HepG2 (cell line): Measurements from ENCODE around the gene TLCD3B. TPM values are rescaled to one million over a fixed set of nuclear protein-coding genes. Genes with fewer than 3 reads are reported as not detected.
A peak's percentile ranks its signal among the peaks of the same experiment; 100 is the strongest.

Experiments
- EEA1 ChIP-seq: sonication (generic); formaldehyde crosslinking; IDR thresholded peaks from 2 replicates; pipeline ENCODE4 v1.5.1; 2020; ENCODE audit warnings: mild to moderate bottlenecking, missing genetic modification reagents, borderline replicate concordance
- GABPB1 ChIP-seq: IDR thresholded peaks from 2 replicates; pipeline ENCODE4 v1.6.1; 2016; ENCODE audit warnings: mild to moderate bottlenecking, missing genetic modification reagents, moderate library complexity, missing compliant biosample characterization
- HDAC6 ChIP-seq: fragments of 200-600 bp; sonication (generic); IDR thresholded peaks from 2 replicates; pipeline ENCODE4 v1.7.0; 2017; ENCODE audit warnings: mild to moderate bottlenecking, antibody characterized with exemption, low read length, low read depth
- IKZF4 ChIP-seq: sonication (generic); formaldehyde crosslinking; IDR thresholded peaks from 2 replicates; pipeline ENCODE4 v1.5.1; 2020; ENCODE audit warnings: borderline replicate concordance, mild to moderate bottlenecking, low read depth, missing genetic modification reagents; ENCODE audit errors: not compliant biosample characterization
- KDM4B ChIP-seq: sonication (generic); formaldehyde crosslinking; IDR thresholded peaks from 2 replicates; pipeline ENCODE4 v1.4.0; 2020; ENCODE audit warnings: missing genetic modification reagents
- MAFG ChIP-seq: sonication (generic); formaldehyde crosslinking; IDR thresholded peaks from 2 replicates; pipeline ENCODE4 v1.5.1; 2020; ENCODE audit warnings: mild to moderate bottlenecking, missing genetic modification reagents
- MIXL1 ChIP-seq: IDR thresholded peaks from 2 replicates; pipeline ENCODE4 v1.6.1; 2016
- MTF1 ChIP-seq: sonication (generic); formaldehyde crosslinking; IDR thresholded peaks from 2 replicates; pipeline ENCODE4 v1.5.0; 2020; ENCODE audit warnings: missing genetic modification reagents
- NKX3-1 ChIP-seq: sonication (generic); formaldehyde crosslinking; IDR thresholded peaks from 2 replicates; pipeline ENCODE4 v1.5.0; 2020; ENCODE audit warnings: missing genetic modification reagents
- SALL2 ChIP-seq: sonication (generic); formaldehyde crosslinking; IDR thresholded peaks from 2 replicates; pipeline ENCODE4 v1.8.1; 2023; ENCODE audit warnings: mild to moderate bottlenecking, missing genetic modification reagents, inconsistent platforms
- SMARCC2 ChIP-seq: fragments of 450-650 bp; IDR thresholded peaks from 2 replicates; pipeline ENCODE4 v1.6.1; 2017; ENCODE audit warnings: antibody characterized with exemption, mild to moderate bottlenecking
- TEAD3 ChIP-seq: optimal IDR thresholded peaks from 2 replicates; pipeline ENCODE3; 2016; ENCODE audit warnings: borderline replicate concordance
- ZBTB37 ChIP-seq: sonication (generic); formaldehyde crosslinking; IDR thresholded peaks from 2 replicates; pipeline ENCODE4 v1.4.0; 2020; ENCODE audit warnings: mild to moderate bottlenecking, missing genetic modification reagents
- ZNF33B ChIP-seq: sonication (generic); formaldehyde crosslinking; IDR thresholded peaks from 2 replicates; pipeline ENCODE4 v1.5.1; 2020; ENCODE audit warnings: mild to moderate bottlenecking, missing genetic modification reagents
- ZNF367 ChIP-seq: sonication (generic); formaldehyde crosslinking; IDR thresholded peaks from 2 replicates; pipeline ENCODE4 v1.4.0; 2020; ENCODE audit warnings: missing genetic modification reagents, borderline replicate concordance
- ZNF530 ChIP-seq: sonication (generic); formaldehyde crosslinking; IDR thresholded peaks from 2 replicates; pipeline ENCODE4 v1.5.0; 2020; ENCODE audit warnings: low read depth, mild to moderate bottlenecking, missing genetic modification reagents
- ZNF709 ChIP-seq: sonication (generic); formaldehyde crosslinking; IDR thresholded peaks from 2 replicates; pipeline ENCODE4 v1.5.0; 2020; ENCODE audit warnings: mild to moderate bottlenecking, missing genetic modification reagents
- ZSCAN29 ChIP-seq: sonication (generic); formaldehyde crosslinking; conservative IDR thresholded peaks from 2 replicates; pipeline ENCODE4 v1.4.0; 2020; ENCODE audit warnings: mild to moderate bottlenecking, missing genetic modification reagents
- polyA plus RNA-seq, 8 experiments: library from polyadenylated mRNA; depleted of rRNA in 3 of 8; stranded (reverse) in 7 of 8; unstranded in 1 of 8; fragments of >200 nt; fragmentation: Illumina TruSeq in 4 of 8; extraction: Trizol in 4 of 8; gene quantifications; 2 replicates each; pipeline versions ENCODE4 v1.2.1 to v1.2.3, GENCODE V29; 2011 to 2016; ENCODE audit warnings: low read depth in 4 of 8, missing spikeins in 1 of 8, mixed read lengths in 1 of 8; ENCODE audit not compliant: insufficient read depth in 1 of 8
- total RNA-seq, 5 experiments: library from RNA; depleted of rRNA; stranded (reverse); fragments of >200 nt; fragmentation: Illumina TruSeq; extraction: Trizol; gene quantifications; 2 replicates each; pipeline ENCODE4 v1.2.3, GENCODE V29; 2016; ENCODE audit warnings: low read depth in 1 of 5
- TF ChIP-seq, protein P1 (sequence below): IDR thresholded peaks from 2 replicates; pipeline ENCODE4 v1.6.1; 2016
- TF ChIP-seq, protein P2 (sequence below): IDR thresholded peaks from 2 replicates; pipeline ENCODE4 v1.6.1; 2016; ENCODE audit warnings: low read depth, missing genetic modification reagents, missing compliant biosample characterization
- TF ChIP-seq, protein P3 (sequence below): sonication (generic); formaldehyde crosslinking; IDR thresholded peaks from 2 replicates; pipeline ENCODE4 v1.5.0; 2020; ENCODE audit warnings: mild to moderate bottlenecking, missing genetic modification reagents

The TLCD3B gene
- total and polyA plus RNA-seq, 2 of the 13 experiments (the other 11 are each of a cell fraction or from before 2014, with no cell fraction given), result not detected

GRCh38 chr16:30052671-30053372 is 21.8 kb upstream of the TLCD3B start (continued):
- peak; percentile 89 for TF ChIP-seq KDM4B (CRISPR knock-in tag)
- no peak for TF ChIP-seq ZNF367 (CRISPR knock-in tag)
- TF ChIP-seq SALL2, result peak; percentile 68
- peak; percentile 84 for TF ChIP-seq ZSCAN29 (CRISPR knock-in tag)
- no peak for TF ChIP-seq HDAC6
- TF ChIP-seq GABPB1 (CRISPR knock-in tag), result peak; percentile 86
- peak; percentile 96 for TF ChIP-seq ZNF33B (CRISPR knock-in tag)
- peak; percentile 91 for TF ChIP-seq TEAD3
- TF ChIP-seq, protein P1, sequence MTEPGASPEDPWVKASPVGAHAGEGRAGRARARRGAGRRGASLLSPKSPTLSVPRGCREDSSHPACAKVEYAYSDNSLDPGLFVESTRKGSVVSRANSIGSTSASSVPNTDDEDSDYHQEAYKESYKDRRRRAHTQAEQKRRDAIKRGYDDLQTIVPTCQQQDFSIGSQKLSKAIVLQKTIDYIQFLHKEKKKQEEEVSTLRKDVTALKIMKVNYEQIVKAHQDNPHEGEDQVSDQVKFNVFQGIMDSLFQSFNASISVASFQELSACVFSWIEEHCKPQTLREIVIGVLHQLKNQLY (CRISPR knock-in tag), result peak; percentile 72
- TF ChIP-seq, protein P2, sequence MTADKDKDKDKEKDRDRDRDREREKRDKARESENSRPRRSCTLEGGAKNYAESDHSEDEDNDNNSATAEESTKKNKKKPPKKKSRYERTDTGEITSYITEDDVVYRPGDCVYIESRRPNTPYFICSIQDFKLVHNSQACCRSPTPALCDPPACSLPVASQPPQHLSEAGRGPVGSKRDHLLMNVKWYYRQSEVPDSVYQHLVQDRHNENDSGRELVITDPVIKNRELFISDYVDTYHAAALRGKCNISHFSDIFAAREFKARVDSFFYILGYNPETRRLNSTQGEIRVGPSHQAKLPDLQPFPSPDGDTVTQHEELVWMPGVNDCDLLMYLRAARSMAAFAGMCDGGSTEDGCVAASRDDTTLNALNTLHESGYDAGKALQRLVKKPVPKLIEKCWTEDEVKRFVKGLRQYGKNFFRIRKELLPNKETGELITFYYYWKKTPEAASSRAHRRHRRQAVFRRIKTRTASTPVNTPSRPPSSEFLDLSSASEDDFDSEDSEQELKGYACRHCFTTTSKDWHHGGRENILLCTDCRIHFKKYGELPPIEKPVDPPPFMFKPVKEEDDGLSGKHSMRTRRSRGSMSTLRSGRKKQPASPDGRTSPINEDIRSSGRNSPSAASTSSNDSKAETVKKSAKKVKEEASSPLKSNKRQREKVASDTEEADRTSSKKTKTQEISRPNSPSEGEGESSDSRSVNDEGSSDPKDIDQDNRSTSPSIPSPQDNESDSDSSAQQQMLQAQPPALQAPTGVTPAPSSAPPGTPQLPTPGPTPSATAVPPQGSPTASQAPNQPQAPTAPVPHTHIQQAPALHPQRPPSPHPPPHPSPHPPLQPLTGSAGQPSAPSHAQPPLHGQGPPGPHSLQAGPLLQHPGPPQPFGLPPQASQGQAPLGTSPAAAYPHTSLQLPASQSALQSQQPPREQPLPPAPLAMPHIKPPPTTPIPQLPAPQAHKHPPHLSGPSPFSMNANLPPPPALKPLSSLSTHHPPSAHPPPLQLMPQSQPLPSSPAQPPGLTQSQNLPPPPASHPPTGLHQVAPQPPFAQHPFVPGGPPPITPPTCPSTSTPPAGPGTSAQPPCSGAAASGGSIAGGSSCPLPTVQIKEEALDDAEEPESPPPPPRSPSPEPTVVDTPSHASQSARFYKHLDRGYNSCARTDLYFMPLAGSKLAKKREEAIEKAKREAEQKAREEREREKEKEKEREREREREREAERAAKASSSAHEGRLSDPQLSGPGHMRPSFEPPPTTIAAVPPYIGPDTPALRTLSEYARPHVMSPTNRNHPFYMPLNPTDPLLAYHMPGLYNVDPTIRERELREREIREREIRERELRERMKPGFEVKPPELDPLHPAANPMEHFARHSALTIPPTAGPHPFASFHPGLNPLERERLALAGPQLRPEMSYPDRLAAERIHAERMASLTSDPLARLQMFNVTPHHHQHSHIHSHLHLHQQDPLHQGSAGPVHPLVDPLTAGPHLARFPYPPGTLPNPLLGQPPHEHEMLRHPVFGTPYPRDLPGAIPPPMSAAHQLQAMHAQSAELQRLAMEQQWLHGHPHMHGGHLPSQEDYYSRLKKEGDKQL (CRISPR knock-in tag), result no peak; the same call in 1 of the 2 replicates
- TF ChIP-seq ZNF530 (CRISPR knock-in tag), result no peak
- peak; percentile 83 for TF ChIP-seq EEA1 (CRISPR knock-in tag)
- TF ChIP-seq ZNF709, result peak; percentile 78
- TF ChIP-seq IKZF4 (CRISPR knock-in tag), result peak; percentile 98
- TF ChIP-seq MTF1 (CRISPR knock-in tag), result peak; percentile 62; the same call in 1 of the 2 replicates
- TF ChIP-seq, protein P3, sequence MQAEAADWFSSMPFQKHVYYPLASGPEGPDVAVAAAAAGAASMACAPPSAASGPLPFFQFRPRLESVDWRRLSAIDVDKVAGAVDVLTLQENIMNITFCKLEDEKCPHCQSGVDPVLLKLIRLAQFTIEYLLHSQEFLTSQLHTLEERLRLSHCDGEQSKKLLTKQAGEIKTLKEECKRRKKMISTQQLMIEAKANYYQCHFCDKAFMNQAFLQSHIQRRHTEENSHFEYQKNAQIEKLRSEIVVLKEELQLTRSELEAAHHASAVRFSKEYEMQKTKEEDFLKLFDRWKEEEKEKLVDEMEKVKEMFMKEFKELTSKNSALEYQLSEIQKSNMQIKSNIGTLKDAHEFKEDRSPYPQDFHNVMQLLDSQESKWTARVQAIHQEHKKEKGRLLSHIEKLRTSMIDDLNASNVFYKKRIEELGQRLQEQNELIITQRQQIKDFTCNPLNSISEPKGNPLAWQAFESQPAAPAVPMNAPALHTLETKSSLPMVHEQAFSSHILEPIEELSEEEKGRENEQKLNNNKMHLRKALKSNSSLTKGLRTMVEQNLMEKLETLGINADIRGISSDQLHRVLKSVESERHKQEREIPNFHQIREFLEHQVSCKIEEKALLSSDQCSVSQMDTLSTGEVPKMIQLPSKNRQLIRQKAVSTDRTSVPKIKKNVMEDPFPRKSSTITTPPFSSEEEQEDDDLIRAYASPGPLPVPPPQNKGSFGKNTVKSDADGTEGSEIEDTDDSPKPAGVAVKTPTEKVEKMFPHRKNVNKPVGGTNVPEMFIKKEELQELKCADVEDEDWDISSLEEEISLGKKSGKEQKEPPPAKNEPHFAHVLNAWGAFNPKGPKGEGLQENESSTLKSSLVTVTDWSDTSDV (CRISPR knock-in tag), result peak; percentile 93
- TF ChIP-seq SMARCC2, result no peak
- TF ChIP-seq MAFG (CRISPR knock-in tag), result no peak
- peak; percentile 56; the same call in 1 of the 2 replicates for TF ChIP-seq MIXL1 (CRISPR knock-in tag)
- peak; percentile 94 for TF ChIP-seq NKX3-1 (CRISPR knock-in tag)
- no peak for TF ChIP-seq ZBTB37
